ENCODE results near the gene ADISSP. TPM values are rescaled to one million over a fixed set of nuclear protein-coding genes. Genes with fewer than 3 reads are reported as not detected.
A peak's percentile ranks its signal among the peaks of the same experiment; 100 is the strongest.

ADISSP gene
- total and polyA plus RNA-seq, 2 of the 13 experiments (the other 11 are each of a cell fraction or from before 2014, with no cell fraction given): 38.3 to 90.6 TPM

- no peak for TF ChIP-seq IKZF1 (IDR thresholded peaks at IDR 0.05)
- TF ChIP-seq RARA (CRISPR knock-in tag; IDR thresholded peaks at IDR 0.05): 0 out of 2 replicates have a peak, but pooled peaks have one; percentile 8
- peak; percentile 92 for TF ChIP-seq ZFP91 (CRISPR knock-in tag; IDR thresholded peaks at IDR 0.05; ENCODE audit: borderline replicate concordance)
- TF ChIP-seq CBX5 (CRISPR knock-in tag; IDR thresholded peaks at IDR 0.05; ENCODE audit: borderline replicate concordance): 0 out of 2 replicates have a peak, but pooled peaks have one; percentile 46
- TF ChIP-seq CC2D1A (CRISPR knock-in tag; IDR thresholded peaks at IDR 0.05): 0 out of 2 replicates have a peak, but pooled peaks have one; percentile 92
- peak; percentile 78 for TF ChIP-seq ZMYM4 (CRISPR knock-in tag; IDR thresholded peaks at IDR 0.05)
- TF ChIP-seq GMEB2 (CRISPR knock-in tag; IDR thresholded peaks at IDR 0.05; ENCODE audit: low read depth): no peak
- TF ChIP-seq ZNF576 (CRISPR knock-in tag; IDR thresholded peaks at IDR 0.05): no peak
- TF ChIP-seq ZSCAN20 (CRISPR knock-in tag; IDR thresholded peaks at IDR 0.05; ENCODE audit: borderline replicate concordance): peak; percentile 66; the same call in 1 of the 2 replicates
- peak; percentile 52; the same call in 1 of the 2 replicates for TF ChIP-seq ARHGAP35 (CRISPR knock-in tag; IDR thresholded peaks at IDR 0.05; ENCODE audit: borderline replicate concordance)
- no peak for TF ChIP-seq ZHX2 (IDR thresholded peaks at IDR 0.05; ENCODE audit: low read depth)
- 0 out of 2 replicates have a peak, but pooled peaks have one; percentile 49 for TF ChIP-seq ZHX2 (CRISPR knock-in tag; IDR thresholded peaks at IDR 0.05; ENCODE audit: borderline replicate concordance)
- peak; percentile 96 for TF ChIP-seq CTCF (CRISPR knock-in tag; IDR thresholded peaks at IDR 0.05)
- no peak for TF ChIP-seq SETDB1 (CRISPR knock-in tag; IDR thresholded peaks at IDR 0.05; ENCODE audit: borderline replicate concordance)
- peak; percentile 68 for TF ChIP-seq KAT8 (CRISPR knock-in tag; IDR thresholded peaks at IDR 0.05)
- TF ChIP-seq ZNF678 (CRISPR knock-in tag; IDR thresholded peaks at IDR 0.05): no peak
- no peak for TF ChIP-seq ZKSCAN5 (CRISPR knock-in tag; IDR thresholded peaks at IDR 0.05)
These were observed 17.6 kb downstream of the ADISSP start (continued) for GRCh38 chr20:3749689-3750531.

All from HepG2 (cell line).